Esophagus squamous epithelium (tissue), 5 donors: ENCODE results near the gene STK4. TPM values are rescaled to one million over a fixed set of nuclear protein-coding genes. Genes with fewer than 3 reads are reported as not detected.

Source experiments
- DNase-seq: peaks from one replicate; lab custom pipeline; 2025; lab: John Stamatoyannopoulos, UW
- H3K27ac ChIP-seq, 4 donors: fragments of 200-600 bp; sonication (generic); one replicate each; pipeline ENCODE4 v1.5.1; 2016 to 2019; ENCODE audit warnings: mild to moderate bottlenecking in 1 of 4
- H3K27me3 ChIP-seq, 4 donors: fragments of 200-600 bp; sonication (generic); 1 replicate in 3 of 4; 2 replicates in 1 of 4; pipeline versions ENCODE4 v1.5.1 to v1.6.0; 2017 to 2021; ENCODE audit warnings: antibody characterized with exemption in 1 of 4
- H3K36me3 ChIP-seq, 3 donors: fragments of 200-600 bp; sonication (generic); one replicate each; pipeline ENCODE4 v1.5.1; 2016 to 2019
- H3K4me1 ChIP-seq, 3 donors: fragments of 200-600 bp; sonication (generic); one replicate each; pipeline ENCODE4 v1.5.1; 2017 to 2019
- H3K4me3 ChIP-seq, 4 donors: fragments of 200-600 bp; sonication (generic); 1 replicate in 3 of 4; 2 replicates in 1 of 4; pipeline ENCODE4 v1.5.1; 2016 to 2019; ENCODE audit warnings: mild to moderate bottlenecking in 2 of 4, moderate library complexity in 1 of 4
- H3K9me3 ChIP-seq, 3 donors: fragments of 200-600 bp; sonication (generic); one replicate each; pipeline ENCODE4 v1.5.1; 2016 to 2019
- POLR2A ChIP-seq, 4 donors: fragments of 450-650 bp; IDR thresholded peaks; one replicate each; pipeline ENCODE4 v1.6.1; 2017; ENCODE audit warnings: antibody characterized with exemption in 4 of 4, mild to moderate bottlenecking in 4 of 4, moderate library complexity in 3 of 4
- WGBS, 2 donors: methylation state at CpG; one replicate each; pipeline ENCODE4 v1.1.5; 2018; 5-methylcytosine and 5-hydroxymethylcytosine counted together
- intact Hi-C: fragments of 100-400 bp; cut with DNase I; formaldehyde crosslinking; loops from one replicate; pipeline ENCODE4 v1.15.0; 2022
- small RNA-seq, 4 donors: library from RNA; depleted of rRNA; stranded (forward); fragments of <200 nt; gene quantifications; one replicate each; pipeline ENCODE3, GENCODE V24; 2016
- total RNA-seq, 4 donors: library from RNA; depleted of rRNA; stranded (reverse); fragments of >200 nt; gene quantifications; one replicate each; pipeline ENCODE4 v1.1.0, GENCODE V29; 2016
- TF ChIP-seq, protein P1 (sequence below), 6 experiments: fragments of 450-650 bp in 4 of 6; fragments of 200-600 bp in 2 of 6; sonication (generic) in 2 of 6; IDR thresholded peaks; one replicate each; pipeline ENCODE4 v1.5.1; 2016 to 2019; ENCODE audit warnings: antibody characterized with exemption in 6 of 6, mild to moderate bottlenecking in 4 of 6, moderate library complexity in 4 of 6
- donor health status: DM: yes; HTN: yes; CAD: no.

The STK4 gene
- total RNA-seq, 4 donors from 2014 or later, result 14.6 to 29.8 (median 17.6) TPM

DNA sequence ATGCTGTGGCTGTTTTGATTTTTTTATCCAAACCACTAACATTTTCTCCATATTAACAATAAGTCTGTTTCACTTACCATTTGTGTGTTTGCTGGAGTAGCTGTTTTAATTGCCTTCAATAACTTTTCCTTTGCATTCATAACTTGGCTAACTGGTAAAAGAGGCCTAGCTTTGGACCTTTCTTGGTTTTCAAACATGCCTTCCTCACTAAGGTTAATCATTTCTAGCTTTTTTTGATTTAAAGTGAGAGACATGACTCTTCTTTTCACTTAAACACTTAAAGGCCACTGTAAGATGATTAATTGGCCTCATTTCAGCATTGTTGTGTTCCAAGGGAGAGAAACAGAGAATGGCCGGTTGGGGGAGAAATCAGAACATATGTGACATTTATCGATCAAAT, 155.1 kb downstream of the STK4 start:
- Histone ChIP-seq H3K4me1 (no peaks in the 10 kb centered on the region), H3K27ac (no peak overlapping the region), H3K9me3 (no peaks in the 10 kb centered on the region), H3K36me3 (no peaks in the 10 kb centered on the region), H3K27me3 (peaks cover 0 to 46% (median 0%) of the 10 kb centered on the region in 4 donors), H3K4me3 (no peak overlapping the region)
- no peak for TF ChIP-seq POLR2A (IDR thresholded peaks at IDR 0.05)
- TF ChIP-seq, protein P1, sequence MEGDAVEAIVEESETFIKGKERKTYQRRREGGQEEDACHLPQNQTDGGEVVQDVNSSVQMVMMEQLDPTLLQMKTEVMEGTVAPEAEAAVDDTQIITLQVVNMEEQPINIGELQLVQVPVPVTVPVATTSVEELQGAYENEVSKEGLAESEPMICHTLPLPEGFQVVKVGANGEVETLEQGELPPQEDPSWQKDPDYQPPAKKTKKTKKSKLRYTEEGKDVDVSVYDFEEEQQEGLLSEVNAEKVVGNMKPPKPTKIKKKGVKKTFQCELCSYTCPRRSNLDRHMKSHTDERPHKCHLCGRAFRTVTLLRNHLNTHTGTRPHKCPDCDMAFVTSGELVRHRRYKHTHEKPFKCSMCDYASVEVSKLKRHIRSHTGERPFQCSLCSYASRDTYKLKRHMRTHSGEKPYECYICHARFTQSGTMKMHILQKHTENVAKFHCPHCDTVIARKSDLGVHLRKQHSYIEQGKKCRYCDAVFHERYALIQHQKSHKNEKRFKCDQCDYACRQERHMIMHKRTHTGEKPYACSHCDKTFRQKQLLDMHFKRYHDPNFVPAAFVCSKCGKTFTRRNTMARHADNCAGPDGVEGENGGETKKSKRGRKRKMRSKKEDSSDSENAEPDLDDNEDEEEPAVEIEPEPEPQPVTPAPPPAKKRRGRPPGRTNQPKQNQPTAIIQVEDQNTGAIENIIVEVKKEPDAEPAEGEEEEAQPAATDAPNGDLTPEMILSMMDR (IDR thresholded peaks at IDR 0.05), result no peak
- intact Hi-C loops, result no loop called here
- 67 to 93% methylated on average over 2 of the region's 2 CpGs for WGBS, 2 donors
- DNase-seq, result no peak

DNA sequence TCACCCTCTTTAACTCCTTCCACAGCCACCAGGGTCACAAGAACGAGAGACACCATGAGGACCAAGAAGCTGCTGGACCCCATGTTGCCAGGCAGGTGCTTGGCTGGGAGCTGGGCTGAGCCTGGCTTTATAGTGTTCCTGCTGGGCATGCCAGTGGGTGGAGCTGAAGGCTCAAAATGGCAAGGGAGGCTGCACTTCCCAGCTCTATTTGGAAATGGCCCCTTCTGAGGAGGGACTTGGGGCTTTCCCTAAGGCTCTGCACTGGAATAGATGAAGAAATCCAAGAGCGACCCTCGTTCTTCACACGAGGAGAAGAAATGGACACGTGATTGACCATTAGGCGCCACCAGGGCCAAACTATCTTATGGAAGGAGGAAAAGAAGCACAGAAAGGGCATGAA, 158.1 kb downstream of the STK4 start, which contains the start of gene WFDC12:
TSS of gene WFDC12 (minus strand) at position 101 of the 400 bp plus-strand sequence. CDS start at position 83, 18 bp downstream.
- WGBS, 2 donors, result 85 to 95% methylated on average over 4 to 5 of the region's 6 CpGs

DNA sequence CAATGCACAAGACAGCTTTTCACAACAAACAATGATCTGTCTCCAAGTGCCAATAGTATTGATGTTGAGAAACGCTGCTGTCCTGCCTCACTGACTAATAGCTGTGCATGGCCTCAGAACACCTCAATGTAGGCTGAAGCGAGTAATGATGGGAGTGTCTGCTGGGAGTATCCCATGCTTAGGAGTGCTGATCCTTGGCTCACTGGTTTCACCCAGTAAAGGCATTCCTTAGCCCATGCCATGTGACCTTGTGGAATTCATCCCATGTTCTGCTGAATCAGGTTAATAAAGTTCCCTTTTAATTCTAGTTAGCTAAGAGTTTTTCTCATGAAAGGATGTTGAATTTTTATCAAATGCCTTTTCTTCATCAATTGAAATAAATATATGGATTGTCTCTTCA, 161.8 kb downstream of the STK4 start:
- TF ChIP-seq POLR2A (IDR thresholded peaks at IDR 0.05), result no peak
- TF ChIP-seq, protein P1 (IDR thresholded peaks at IDR 0.05), result no peak
- intact Hi-C loops, result no loop called here
- Histone ChIP-seq H3K27me3 (peaks cover 0 to 42% (median 0%) of the 10 kb centered on the region in 4 donors), H3K4me3 (no peak overlapping the region), H3K4me1 (no peaks in the 10 kb centered on the region), H3K27ac (no peak overlapping the region), H3K36me3 (no peaks in the 10 kb centered on the region), H3K9me3 (no peaks in the 10 kb centered on the region)
- WGBS, 2 donors, result 37 to 76% methylated on average over 2 of the region's 2 CpGs
- DNase-seq, result no peak

More for the DNA sequence above, 158.1 kb downstream of the STK4 start, which contains the start of gene WFDC12:
- peaks cover 0 to 41% (median 0%) of the 10 kb centered on the region in 4 donors for H3K27me3 ChIP-seq
- no peaks in the 10 kb centered on the region for H3K4me1 ChIP-seq
- H3K27ac ChIP-seq, result no peak within 1 kb of the TSS
- no peaks in the 10 kb centered on the region for H3K36me3 ChIP-seq
- TF ChIP-seq POLR2A (IDR thresholded peaks at IDR 0.05), result no peak
- TF ChIP-seq, protein P1 (IDR thresholded peaks at IDR 0.05), result no peak
- no peak within 1 kb of the TSS for H3K4me3 ChIP-seq
- no peak for DNase-seq
- intact Hi-C loops, result no loop called here
- no peaks in the 10 kb centered on the region for H3K9me3 ChIP-seq

Small RNA genes lying within 50 kb of the gene (small RNA-seq; reads per million reads assigned to genes)
- gene RF00019, result 0 reads per million in 4 donors

Other genes with a start within 250 kb of the STK4 start
- 1 to 10 TPM in 1 of 4 donors, under 1 TPM in 2, not detected in 1; 0.13 to 2.5 (median 0.23) TPM for gene KCNK15, start 220.6 kb upstream of the STK4 start, total RNA-seq
- 1 to 10 TPM in 1 of 4 donors, under 1 TPM in 1, not detected in 2; 0.32 to 1.7 TPM for gene RIMS4, start 156.0 kb upstream of the STK4 start, total RNA-seq
- gene YWHAB, start 80.8 kb upstream of the STK4 start, total RNA-seq, result 100 to 1,000 TPM; 110 to 170 (median 133) TPM
- 10 to 100 TPM in 1 of 4 donors, 1 to 10 TPM in 3; 5.9 to 18.5 (median 8.7) TPM for gene PABPC1L, start 56.5 kb upstream of the STK4 start, total RNA-seq
- gene TOMM34, start 6.1 kb upstream of the STK4 start, total RNA-seq, result 10 to 100 TPM; 11.4 to 19.5 (median 16.7) TPM
- under 1 TPM in 3 of 4 donors, not detected in 1; 0.22 to 0.80 (median 0.29) TPM for gene KCNS1, start 134.6 kb downstream of the STK4 start, total RNA-seq
- gene WFDC5, start 148.7 kb downstream of the STK4 start, total RNA-seq, result 10 to 100 TPM in 1 of 4 donors, 1 to 10 TPM in 3; 3.1 to 32.1 (median 4.6) TPM
- 1 to 10 TPM in 1 of 4 donors, under 1 TPM in 2, not detected in 1; 0.44 to 2.6 (median 0.64) TPM for gene WFDC12, start 158.0 kb downstream of the STK4 start, total RNA-seq
- gene PI3, start 208.4 kb downstream of the STK4 start, total RNA-seq, result 1,000 to 10,000 TPM in 3 of 4 donors, 10 to 100 TPM in 1; 14.1 to 2,947 (median 1,123) TPM
- not detected for gene SEMG1, start 240.5 kb downstream of the STK4 start, total RNA-seq